Measurements from ENCODE around the gene KRTAP5-8.

GRCh38 chr11:71527576-71528210 is 10.1 kb upstream of the KRTAP5-8 start:
- no peak for TF ChIP-seq CREB1 (IDR thresholded peaks at IDR 0.05; ENCODE audit: low read depth)
- TF ChIP-seq FOXM1 (IDR thresholded peaks at IDR 0.05; ENCODE audit: borderline replicate concordance, low read depth): no peak
- no peak for TF ChIP-seq EGR1 (IDR thresholded peaks at IDR 0.05)
- no peak for TF ChIP-seq YY1 (IDR thresholded peaks at IDR 0.05; ENCODE audit: low read depth)
- no peak for TF ChIP-seq MAX (IDR thresholded peaks at IDR 0.05)
- TF ChIP-seq RAD21 (IDR thresholded peaks at IDR 0.05; ENCODE audit: low read depth): no peak
- TF ChIP-seq REST (IDR thresholded peaks at IDR 0.05; ENCODE audit: low read depth): no peak
- TF ChIP-seq EP300 (IDR thresholded peaks at IDR 0.05; ENCODE audit: borderline replicate concordance): no peak
- TF ChIP-seq NFIC (IDR thresholded peaks at IDR 0.05): no peak
- TF ChIP-seq TAF1 (IDR thresholded peaks at IDR 0.05; ENCODE audit: low read depth): no peak
- no peak for TF ChIP-seq TCF12 (IDR thresholded peaks at IDR 0.05; ENCODE audit: low read depth)
- TF ChIP-seq CEBPB (IDR thresholded peaks at IDR 0.05): no peak
- TF ChIP-seq USF1 (IDR thresholded peaks at IDR 0.05): no peak
- TF ChIP-seq ZBTB7A (IDR thresholded peaks at IDR 0.05; ENCODE audit: low read depth): no peak

Data from Ishikawa (cell line).